Measurements from ENCODE around the gene SUGCT. TPM values are rescaled to one million over a fixed set of nuclear protein-coding genes. Genes with fewer than 3 reads are reported as not detected.

Gene SUGCT
- total RNA-seq, 2 donors from 2014 or later, result 0.66 to 0.80 TPM

DNA sequence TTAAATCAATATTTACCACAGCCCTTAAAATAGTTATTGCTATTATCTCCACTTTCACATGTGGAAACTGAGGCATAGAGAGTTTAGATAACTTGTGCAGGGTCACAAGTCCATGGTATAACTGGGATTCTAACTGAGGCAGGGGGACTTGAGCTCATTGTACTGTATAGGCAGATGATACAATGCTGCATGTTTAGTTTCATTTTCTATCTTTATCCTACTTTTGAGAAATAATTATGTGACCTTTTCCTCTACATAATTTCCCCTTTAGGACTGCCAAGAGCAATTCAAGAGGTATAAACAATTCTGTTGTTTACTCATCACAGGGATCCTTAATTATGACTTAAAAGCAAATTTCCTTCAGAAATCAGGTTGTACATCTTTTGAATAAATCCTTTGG lies 193.1 kb downstream of the SUGCT start:
- H3K36me3 Mint-ChIP-seq (ENCODE audit: low read depth), result no peaks in the 10 kb centered on the region
- no peak overlapping the region for H3K4me3 Mint-ChIP-seq
- H3K27ac Mint-ChIP-seq, result no peak overlapping the region
- peaks cover 5% of the 10 kb centered on the region for H3K27me3 Mint-ChIP-seq
- no peak for ATAC-seq (replicated peaks)
- H3K4me1 Mint-ChIP-seq, result no peaks in the 10 kb centered on the region
- no peaks in the 10 kb centered on the region for H3K9me3 Mint-ChIP-seq

- no peak for ATAC-seq (replicated peaks)
- Mint-ChIP-seq H3K36me3 (ENCODE audit: low read depth) (no peaks in the 10 kb centered on the region), H3K27ac (no peak overlapping the region), H3K9me3 (no peaks in the 10 kb centered on the region), H3K4me1 (no peaks in the 10 kb centered on the region), H3K4me3 (no peak overlapping the region), H3K27me3 (peaks cover 5% of the 10 kb centered on the region)
Measured at GRCh38 chr7:40329601-40330153, 194.9 kb downstream of the SUGCT start.

DNA sequence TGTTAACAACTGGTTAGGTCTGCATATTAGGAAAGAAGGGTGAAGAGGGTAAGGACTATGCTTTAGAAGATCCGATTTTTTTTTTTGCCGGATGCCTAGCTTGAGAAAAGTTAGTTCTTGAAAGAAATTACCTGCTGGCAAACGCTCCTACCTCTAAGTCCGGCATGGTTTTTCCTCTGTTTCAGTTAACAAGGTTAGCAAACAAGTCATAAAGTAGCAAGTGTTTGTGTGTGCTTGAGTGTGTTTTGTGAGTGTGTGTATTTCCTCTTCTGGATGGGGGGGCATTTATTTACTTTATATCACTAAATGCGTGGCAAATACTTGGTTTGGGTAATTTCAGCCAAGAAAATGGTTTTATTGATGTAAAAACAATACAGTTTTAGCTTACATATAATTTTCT lies 195.6 kb downstream of the SUGCT start:
- no peak for ATAC-seq (replicated peaks)
- H3K27ac Mint-ChIP-seq, result no peak overlapping the region

DNA sequence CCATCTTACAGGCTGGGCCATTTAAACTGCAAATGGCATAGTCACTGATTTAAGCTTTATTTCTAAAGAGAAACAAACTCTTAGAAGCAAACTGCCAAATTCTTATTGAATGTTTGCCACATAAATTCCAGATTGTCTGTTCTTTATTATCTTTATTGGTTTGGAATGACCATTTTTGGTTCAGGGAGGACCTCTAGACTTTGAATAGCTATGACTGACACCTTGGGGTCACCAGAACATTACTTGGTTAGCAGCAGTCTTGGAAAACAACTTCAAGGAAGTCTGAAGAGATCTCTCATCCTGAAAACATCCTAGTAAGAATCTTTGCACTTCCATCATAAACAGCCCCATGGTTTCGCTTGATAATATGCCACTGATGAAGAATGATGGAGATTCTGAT lies 197.1 kb downstream of the SUGCT start:
- Mint-ChIP-seq H3K4me3 (no peak overlapping the region), H3K27ac (no peak overlapping the region), H3K9me3 (peaks cover 3% of the 10 kb centered on the region), H3K27me3 (peaks cover 5% of the 10 kb centered on the region), H3K4me1 (no peaks in the 10 kb centered on the region), H3K36me3 (ENCODE audit: low read depth) (no peaks in the 10 kb centered on the region)
- ATAC-seq (replicated peaks), result no peak

More for the DNA sequence above, 195.6 kb downstream of the SUGCT start:
- Mint-ChIP-seq H3K36me3 (ENCODE audit: low read depth) (no peaks in the 10 kb centered on the region), H3K4me3 (no peak overlapping the region), H3K4me1 (no peaks in the 10 kb centered on the region), H3K27me3 (peaks cover 5% of the 10 kb centered on the region), H3K9me3 (no peaks in the 10 kb centered on the region)

- Mint-ChIP-seq H3K4me3 (no peak overlapping the region), H3K27ac (no peak overlapping the region), H3K36me3 (ENCODE audit: low read depth) (no peaks in the 10 kb centered on the region), H3K9me3 (peaks cover 8% of the 10 kb centered on the region), H3K27me3 (peaks cover 5% of the 10 kb centered on the region), H3K4me1 (no peaks in the 10 kb centered on the region)
- no peak for ATAC-seq (replicated peaks)
Measured at GRCh38 chr7:40332516-40332915, 197.7 kb downstream of the SUGCT start.

DNA sequence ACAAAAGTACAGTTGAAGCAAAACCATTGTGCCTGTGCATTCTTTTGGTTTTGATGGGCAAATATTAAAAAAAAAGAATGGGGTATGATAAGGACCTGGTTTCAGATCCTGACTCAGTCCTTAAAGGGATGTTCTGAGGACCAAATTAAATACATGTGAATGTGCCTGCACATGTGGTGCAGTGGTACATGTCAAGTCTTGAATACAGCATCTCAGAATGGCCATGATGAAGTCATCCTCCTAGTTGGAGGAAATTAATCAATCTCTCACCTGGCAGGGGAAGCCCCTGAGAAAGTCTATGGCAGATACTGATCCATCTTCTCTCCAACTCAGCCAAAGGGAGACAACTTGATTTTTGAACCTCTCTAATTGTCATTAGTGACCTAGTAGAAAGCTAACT lies 207.0 kb downstream of the SUGCT start:
- Mint-ChIP-seq H3K27me3 (no peaks in the 10 kb centered on the region), H3K4me3 (no peak overlapping the region), H3K9me3 (peaks cover 13% of the 10 kb centered on the region), H3K36me3 (ENCODE audit: low read depth) (no peaks in the 10 kb centered on the region), H3K4me1 (no peaks in the 10 kb centered on the region), H3K27ac (no peak overlapping the region)
- no peak for ATAC-seq (replicated peaks)

GRCh38 chr7:40346554-40346953 lies 211.7 kb downstream of the SUGCT start:
- H3K36me3 Mint-ChIP-seq (ENCODE audit: low read depth), result no peaks in the 10 kb centered on the region
- no peaks in the 10 kb centered on the region for H3K4me1 Mint-ChIP-seq
- no peaks in the 10 kb centered on the region for H3K9me3 Mint-ChIP-seq
- no peak for ATAC-seq (replicated peaks)
- no peak overlapping the region for H3K27ac Mint-ChIP-seq
- no peaks in the 10 kb centered on the region for H3K27me3 Mint-ChIP-seq
- no peak overlapping the region for H3K4me3 Mint-ChIP-seq

DNA sequence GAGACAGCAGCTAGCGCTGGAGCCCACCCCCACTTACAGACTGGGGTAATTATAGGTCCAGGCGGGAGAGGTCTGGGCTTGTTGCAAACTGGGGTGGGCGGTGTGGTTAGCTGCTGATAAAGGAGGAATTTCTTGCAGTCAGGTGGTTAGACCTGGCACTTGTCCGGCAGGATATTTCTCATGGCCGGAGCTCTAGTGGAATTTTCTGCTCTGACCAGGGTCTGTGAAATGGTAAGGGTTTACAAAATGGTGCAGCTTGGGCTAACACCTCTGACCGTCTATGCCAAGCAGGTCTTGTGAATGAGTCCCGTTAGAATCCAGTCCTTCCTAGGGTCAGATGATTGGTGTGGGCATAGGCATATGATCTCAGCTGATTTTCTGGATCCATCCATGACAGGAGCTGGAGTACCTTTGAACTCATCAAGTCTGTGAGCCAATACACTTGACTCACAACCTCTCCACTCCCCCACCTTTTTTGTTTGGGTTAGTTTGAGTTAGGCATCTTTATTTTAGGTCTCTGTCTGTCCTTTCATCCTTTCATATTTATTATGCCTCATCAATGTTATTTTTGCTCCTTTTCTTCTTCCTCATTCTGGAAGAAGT lies 213.4 kb downstream of the SUGCT start:
- Mint-ChIP-seq H3K4me3 (no peak overlapping the region), H3K9me3 (no peaks in the 10 kb centered on the region)

DNA sequence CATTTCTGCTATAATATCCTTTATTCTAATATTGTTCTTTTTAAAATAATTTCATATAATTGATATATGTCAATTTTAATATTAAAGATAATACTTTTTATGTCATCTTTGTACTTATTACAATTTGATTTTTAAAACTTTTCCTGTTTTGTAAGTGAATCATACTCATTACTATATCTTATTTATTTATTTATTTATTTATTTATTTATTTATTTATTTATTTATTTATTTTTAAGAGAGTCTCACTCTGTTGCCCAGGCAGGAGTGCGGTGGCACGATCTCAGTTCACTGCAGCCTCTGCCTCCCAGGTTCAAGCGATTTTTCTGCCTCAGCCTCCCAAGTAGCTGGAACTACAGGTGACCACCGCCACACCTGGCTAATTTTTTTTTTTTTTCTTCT lies 215.3 kb downstream of the SUGCT start:
- Mint-ChIP-seq H3K4me3 (no peak overlapping the region), H3K27ac (no peak overlapping the region), H3K4me1 (no peaks in the 10 kb centered on the region), H3K36me3 (ENCODE audit: low read depth) (no peaks in the 10 kb centered on the region), H3K27me3 (no peaks in the 10 kb centered on the region), H3K9me3 (no peaks in the 10 kb centered on the region)
- ATAC-seq (replicated peaks), result no peak

More for the DNA sequence above, 213.4 kb downstream of the SUGCT start:
- Mint-ChIP-seq H3K27ac (no peak overlapping the region), H3K27me3 (no peaks in the 10 kb centered on the region), H3K4me1 (no peaks in the 10 kb centered on the region), H3K36me3 (ENCODE audit: low read depth) (no peaks in the 10 kb centered on the region)
- ATAC-seq (replicated peaks), result no peak

GRCh38 chr7:40354711-40355110 lies 219.9 kb downstream of the SUGCT start:
- Mint-ChIP-seq H3K4me1 (no peaks in the 10 kb centered on the region), H3K27me3 (no peaks in the 10 kb centered on the region), H3K36me3 (ENCODE audit: low read depth) (no peaks in the 10 kb centered on the region), H3K9me3 (no peaks in the 10 kb centered on the region), H3K27ac (no peak overlapping the region), H3K4me3 (no peak overlapping the region)
- ATAC-seq (replicated peaks), result no peak

GRCh38 chr7:40356312-40356711 lies 221.5 kb downstream of the SUGCT start:
- no peak overlapping the region for H3K4me3 Mint-ChIP-seq
- no peak for ATAC-seq (replicated peaks)
- no peaks in the 10 kb centered on the region for H3K4me1 Mint-ChIP-seq
- no peak overlapping the region for H3K27ac Mint-ChIP-seq
- peaks cover 3% of the 10 kb centered on the region for H3K9me3 Mint-ChIP-seq
- H3K27me3 Mint-ChIP-seq, result no peaks in the 10 kb centered on the region
- H3K36me3 Mint-ChIP-seq (ENCODE audit: low read depth), result no peaks in the 10 kb centered on the region

- no peak overlapping the region for H3K4me3 Mint-ChIP-seq
- no peak overlapping the region for H3K27ac Mint-ChIP-seq
- peaks cover 3% of the 10 kb centered on the region for H3K9me3 Mint-ChIP-seq
- H3K36me3 Mint-ChIP-seq (ENCODE audit: low read depth), result no peaks in the 10 kb centered on the region
- H3K4me1 Mint-ChIP-seq, result no peaks in the 10 kb centered on the region
- no peaks in the 10 kb centered on the region for H3K27me3 Mint-ChIP-seq
- no peak for ATAC-seq (replicated peaks)
Measured at GRCh38 chr7:40356871-40357709, 222.3 kb downstream of the SUGCT start.

GRCh38 chr7:40369641-40370277 lies 235.0 kb downstream of the SUGCT start:
- Mint-ChIP-seq H3K4me1 (no peaks in the 10 kb centered on the region), H3K9me3 (peaks cover 9% of the 10 kb centered on the region), H3K4me3 (no peak overlapping the region), H3K27me3 (no peaks in the 10 kb centered on the region), H3K27ac (no peak overlapping the region), H3K36me3 (ENCODE audit: low read depth) (no peaks in the 10 kb centered on the region)
- ATAC-seq (replicated peaks), result no peak

DNA sequence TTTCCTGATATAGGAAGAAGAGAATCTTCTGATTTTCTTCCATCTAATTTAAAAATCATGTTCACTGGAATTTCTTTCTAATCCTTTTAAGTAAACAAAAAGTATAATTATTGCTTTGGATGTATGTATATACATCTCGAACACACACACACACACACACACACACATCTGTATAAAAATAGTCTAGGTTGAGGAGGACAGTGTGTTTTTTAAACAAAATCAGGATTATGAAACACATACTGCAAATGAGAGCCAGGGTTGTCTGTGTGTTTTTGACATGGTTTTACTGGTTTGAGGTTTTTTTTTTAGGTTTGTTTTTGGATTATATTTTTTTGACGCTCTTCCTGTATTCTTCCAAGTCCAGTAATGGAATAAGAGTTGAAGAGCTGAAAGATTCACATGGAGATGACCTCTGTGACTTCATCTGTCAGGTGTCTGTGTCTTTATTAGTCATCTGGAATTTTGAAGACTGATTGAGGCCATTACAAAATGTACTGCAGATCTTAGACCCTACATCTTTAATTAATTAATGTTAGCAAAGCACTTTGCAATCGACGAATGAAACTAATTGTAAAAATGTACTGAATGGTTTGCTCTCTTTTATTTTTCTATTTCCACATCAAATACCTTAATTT lies 237.1 kb downstream of the SUGCT start:
- ATAC-seq (replicated peaks), result no peak
- no peaks in the 10 kb centered on the region for H3K4me1 Mint-ChIP-seq
- no peaks in the 10 kb centered on the region for H3K27me3 Mint-ChIP-seq
- no peaks in the 10 kb centered on the region for H3K36me3 Mint-ChIP-seq (ENCODE audit: low read depth)
- no peak overlapping the region for H3K27ac Mint-ChIP-seq
- H3K4me3 Mint-ChIP-seq, result no peak overlapping the region
- peaks cover 9% of the 10 kb centered on the region for H3K9me3 Mint-ChIP-seq
